DMS153 treated with DMSO at 0.1 percent for 48 hours (cell line): ENCODE measurements around the gene SOAT2.

Experiments used
- DNase-seq: peaks from one replicate; lab custom pipeline; 2025; ENCODE audit not compliant: unreplicated experiment; lab: John Stamatoyannopoulos, UW

The SOAT2 gene

GRCh38 chr12:53102883-53103807 lies at the start of gene SOAT2:
TSS of gene SOAT2 (plus strand) at chr12:53103486. CDS start at chr12:53103578, 92 bp downstream.
- DNase-seq: peak; percentile 63

GRCh38 chr12:53054112-53054878 lies 49.0 kb upstream of the SOAT2 start:
- DNase-seq: peak; percentile 86

- DNase-seq: no peak
Observed at GRCh38 chr12:53055471-53056266, 47.6 kb upstream of the SOAT2 start.

- no peak for DNase-seq
Observed at GRCh38 chr12:53056296-53056695, 47.0 kb upstream of the SOAT2 start.

- no peak for DNase-seq
Observed at GRCh38 chr12:53056901-53057300, 46.4 kb upstream of the SOAT2 start.

GRCh38 chr12:53057816-53058500 lies 45.3 kb upstream of the SOAT2 start:
- DNase-seq: no peak

GRCh38 chr12:53058674-53059433 lies 44.4 kb upstream of the SOAT2 start:
- no peak for DNase-seq

GRCh38 chr12:53059434-53060063 lies 43.7 kb upstream of the SOAT2 start:
- no peak for DNase-seq

GRCh38 chr12:53060064-53060720 lies 43.1 kb upstream of the SOAT2 start:
- no peak for DNase-seq

- DNase-seq: peak; percentile 17
Observed at GRCh38 chr12:53060721-53061276, 42.5 kb upstream of the SOAT2 start.

GRCh38 chr12:53061404-53062010 lies 41.8 kb upstream of the SOAT2 start:
- peak; percentile 58 for DNase-seq

- no peak for DNase-seq
Observed at GRCh38 chr12:53062011-53062961, 41.0 kb upstream of the SOAT2 start.

GRCh38 chr12:53062977-53063707 lies 40.1 kb upstream of the SOAT2 start:
- no peak for DNase-seq

- no peak for DNase-seq
Observed at GRCh38 chr12:53063708-53064612, 39.3 kb upstream of the SOAT2 start.
